ENCODE data around the gene TMEM248. TPM values are rescaled to one million over a fixed set of nuclear protein-coding genes. Genes with fewer than 3 reads are reported as not detected.

TMEM248 gene
- total RNA-seq, 1 experiment from 2014 or later, result 60.4 TPM

GRCh38 chr7:66904063-66904593 is 16.9 kb upstream of the TMEM248 start (continued):
- no peak for TF ChIP-seq ZNF281 (CRISPR knock-in tag; IDR thresholded peaks at IDR 0.05)
- TF ChIP-seq E2F5 (CRISPR knock-in tag; IDR thresholded peaks at IDR 0.05), result 0 out of 2 replicates have a peak, but pooled peaks have one; percentile 35
- no peak for TF ChIP-seq ZNF532 (CRISPR knock-in tag; IDR thresholded peaks at IDR 0.05; ENCODE audit: borderline replicate concordance)

GRCh38 chr7:66905278-66905677 is 15.7 kb upstream of the TMEM248 start:
- CTCF ChIA-PET, result interaction anchor here (0.5 to 2.7 kb wide), 27 partner anchors 9 to 1284 kb away, joined by 3 to 27 read pairs (median 4); partner anchors contain the start of gene TMEM248
- Mint-ChIP-seq H3K36me3 (no peaks in the 10 kb centered on the region), H3K4me1 (no peaks in the 10 kb centered on the region), H3K27me3 (ENCODE audit: low read depth) (no peaks in the 10 kb centered on the region), H3K4me3 (no peak overlapping the region), H3K27ac (peak overlapping the region; percentile 90), H3K9me3 (0 out of 2 replicates have a peak, but pooled peaks cover 4% of the 10 kb centered on the region)
- no peak for ATAC-seq
- TF ChIP-seq ZNF512 (CRISPR knock-in tag; IDR thresholded peaks at IDR 0.05; ENCODE audit: borderline replicate concordance), result no peak
- no peak for TF ChIP-seq IRF2 (CRISPR knock-in tag; IDR thresholded peaks at IDR 0.05; ENCODE audit: borderline replicate concordance, low read depth)
- no peak for TF ChIP-seq CBFB (CRISPR knock-in tag; IDR thresholded peaks at IDR 0.05; ENCODE audit: low read depth)
- no peak for TF ChIP-seq STAT6 (CRISPR knock-in tag; conservative IDR thresholded peaks at IDR 0.05; ENCODE audit: low read depth)
- POLR2A ChIA-PET, result interaction anchor here (0.5 kb wide), 1 partner anchor 33 kb away, joined by 4 read pairs; no protein-coding TSS in a partner anchor
- no peak for DNase-seq (ENCODE audit: low spot score)

- ATAC-seq (peak; percentile 78), DNase-seq (ENCODE audit: low spot score) (peak; percentile 40)
- POLR2A ChIA-PET, result interaction anchor here (0.5 kb wide), 1 partner anchor 33 kb away, joined by 4 read pairs; no protein-coding TSS in a partner anchor
- no peak for TF ChIP-seq ZMAT4 (CRISPR knock-in tag; IDR thresholded peaks at IDR 0.05)
- peak; percentile 33; the same call in 1 of the 2 replicates for TF ChIP-seq ZNF121 (CRISPR knock-in tag; IDR thresholded peaks at IDR 0.05)
- TF ChIP-seq CTCF (IDR thresholded peaks at IDR 0.05), result 0 out of 2 replicates have a peak, but pooled peaks have one; percentile 22
- no peak for TF ChIP-seq AFF4 (CRISPR knock-in tag; IDR thresholded peaks at IDR 0.05; ENCODE audit: borderline replicate concordance)
- Mint-ChIP-seq H3K9me3 (0 out of 2 replicates have a peak, but pooled peaks cover 4% of the 10 kb centered on the region), H3K4me3 (no peak overlapping the region), H3K27ac (peak overlapping the region; percentile 87), H3K27me3 (ENCODE audit: low read depth) (no peaks in the 10 kb centered on the region), H3K4me1 (no peaks in the 10 kb centered on the region), H3K36me3 (no peaks in the 10 kb centered on the region)
- CTCF ChIA-PET, result interaction anchor here (0.5 to 2.7 kb wide), 27 partner anchors 9 to 1285 kb away, joined by 3 to 27 read pairs (median 4); partner anchors contain the start of gene TMEM248
These were observed 15.3 kb upstream of the TMEM248 start for GRCh38 chr7:66905689-66906088.
